Thyroid gland (tissue), 4 donors: ENCODE measurements around the gene GPR15LG.

Experiments used
- CTCF ChIP-seq, 6 experiments: fragments of 200-600 bp in 3 of 6; fragments of 450-650 bp in 3 of 6; sonication (generic) in 3 of 6; IDR thresholded peaks; one replicate each; pipeline ENCODE4 v1.5.1; 2016 to 2019; ENCODE audit warnings: antibody characterized with exemption in 6 of 6, mild to moderate bottlenecking in 2 of 6, inconsistent platforms in 1 of 6, moderate library complexity in 1 of 6
- POLR2A ChIP-seq, 2 donors: fragments of 450-650 bp; IDR thresholded peaks; one replicate each; pipeline ENCODE4 v1.6.1; 2017; ENCODE audit warnings: antibody characterized with exemption in 2 of 2, mild to moderate bottlenecking in 2 of 2, moderate library complexity in 1 of 2

GRCh38 chr10:84166620-84167288 is 6.8 kb upstream of the GPR15LG start:
- TF ChIP-seq CTCF (IDR thresholded peaks at IDR 0.05) = no peak
- no peak for TF ChIP-seq POLR2A (IDR thresholded peaks at IDR 0.05)
